BJ (cell line): ENCODE measurements around the gene MSLN. TPM values are rescaled to one million over a fixed set of nuclear protein-coding genes. Genes with fewer than 3 reads are reported as not detected.

ENCODE experiments used
- CTCF ChIA-PET: fragments of 350-600 bp; formaldehyde crosslinking; extraction: SDS; loops from one replicate; lab custom pipeline; 2021; ENCODE audit warnings: antibody characterized with exemption, inconsistent platforms; lab: Yijun Ruan, JAX
- POLR2A ChIA-PET: fragments of 300-600 bp; sonication (Branson Sonifier 250); formaldehyde crosslinking; extraction: SDS; loops from one replicate; lab custom pipeline; 2021; ENCODE audit warnings: antibody characterized with exemption; lab: Charles Lee
- DNase-seq: peaks from one replicate; pipeline ENCODE4 v3.0.0-alpha.2; 2011; ENCODE audit warnings: low read depth
- H3K27me3 ChIP-seq: 2 replicates; pipeline ENCODE4 v1.6.0; 2011; ENCODE audit warnings: low read length; ENCODE audit not compliant: control insufficient read depth, insufficient read depth
- H3K36me3 ChIP-seq: 2 replicates; pipeline ENCODE4 v1.5.1; 2011; ENCODE audit warnings: low read length; ENCODE audit not compliant: control insufficient read depth, insufficient read depth
- H3K4me3 ChIP-seq: 2 replicates; pipeline ENCODE4 v1.5.1; 2011; ENCODE audit warnings: low read depth, mild to moderate bottlenecking, control low read depth, low read length
- CTCF ChIP-seq: IDR thresholded peaks from 2 replicates; pipeline ENCODE4 v1.5.1; 2011; ENCODE audit warnings: low read depth, mild to moderate bottlenecking, control low read depth, inconsistent platforms, low read length, moderate library complexity; ENCODE audit not compliant: insufficient read depth
- polyA plus RNA-seq: library from polyadenylated mRNA; depleted of rRNA; stranded (reverse); fragments of >200 nt; gene quantifications from 2 replicates; pipeline ENCODE4 v1.2.3, GENCODE V29; 2011

Gene MSLN
- polyA plus RNA-seq, 1 experiment: 0.67 TPM

- DNase-seq: no peak
- Histone ChIP-seq H3K4me3 (no peak overlapping the region), H3K36me3 (peaks cover 21% of the 10 kb centered on the region), H3K27me3 (no peaks in the 10 kb centered on the region)
- TF ChIP-seq CTCF: no peak
- ChIA-PET CTCF (interaction anchor here (0.9 to 1.8 kb wide), 4 partner anchors 21 to 320 kb away, joined by 3 to 6 read pairs (median 3); no protein-coding TSS in a partner anchor), POLR2A (no interaction called here)
Observed at GRCh38 chr16:736936-737481, 23.5 kb upstream of the MSLN start.

- no peaks in the 10 kb centered on the region for H3K27me3 ChIP-seq
- TF ChIP-seq CTCF: no peak
- DNase-seq: no peak
- H3K4me3 ChIP-seq: peak overlapping the region; percentile 95
- CTCF ChIA-PET: interaction anchor here (0.8 to 3.2 kb wide), 10 partner anchors 10 to 247 kb away, joined by 3 to 14 read pairs (median 3); partner anchors contain the start of gene STUB1
- peaks cover 6% of the 10 kb centered on the region for H3K36me3 ChIP-seq
- POLR2A ChIA-PET: no interaction called here
Observed at GRCh38 chr16:739560-740458, 20.7 kb upstream of the MSLN start.

GRCh38 chr16:740459-740763 is 20.1 kb upstream of the MSLN start:
- CTCF ChIA-PET: interaction anchor here (0.8 to 3.2 kb wide), 10 partner anchors 9 to 246 kb away, joined by 3 to 14 read pairs (median 4); partner anchors contain the start of gene STUB1
- TF ChIP-seq CTCF: no peak
- POLR2A ChIA-PET: no interaction called here
- H3K27me3 ChIP-seq: no peaks in the 10 kb centered on the region
- peak overlapping the region; percentile 95 for H3K4me3 ChIP-seq
- H3K36me3 ChIP-seq: peaks cover 3% of the 10 kb centered on the region
- DNase-seq: no peak

- peaks cover 2% of the 10 kb centered on the region for H3K36me3 ChIP-seq
- H3K4me3 ChIP-seq: peak within 1 kb of the TSS; percentile 95
- POLR2A ChIA-PET: no interaction called here
- no peaks in the 10 kb centered on the region for H3K27me3 ChIP-seq
- CTCF ChIA-PET: interaction anchor here (0.8 to 3.2 kb wide), 14 partner anchors 9 to 246 kb away, joined by 3 to 14 read pairs (median 4); partner anchors contain the start of gene STUB1
- peak; percentile 53 for TF ChIP-seq CTCF
- DNase-seq: no peak
Observed at GRCh38 chr16:740764-741505, 19.6 kb upstream of the MSLN start, which contains the start of gene CIAO3. TSS of gene CIAO3 (minus strand) at chr16:740997. CDS start at chr16:740985, 12 bp downstream.
